ENCODE results near the gene DNAI7. TPM values are rescaled to one million over a fixed set of nuclear protein-coding genes. Genes with fewer than 3 reads are reported as not detected.

Gene DNAI7
- total RNA-seq, 1 donor = 0.36 TPM

DNA sequence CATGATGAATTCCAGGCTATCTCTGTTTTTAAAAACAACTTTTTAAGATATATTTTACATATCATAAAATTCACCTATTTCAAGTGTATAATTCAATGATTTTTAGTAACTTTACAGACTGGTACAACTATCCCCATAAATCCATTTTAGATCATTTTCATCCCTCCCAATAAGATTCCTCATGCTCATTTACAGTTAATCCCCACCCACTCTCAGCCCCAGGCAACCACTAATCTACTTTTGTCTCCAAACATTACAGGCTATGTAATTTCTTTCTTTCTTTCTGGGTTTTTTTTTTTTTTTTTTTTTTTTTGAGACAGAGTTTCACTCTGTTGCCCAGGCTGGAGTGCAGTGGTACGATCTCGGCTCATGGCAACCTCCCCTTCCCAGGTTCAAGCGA, 81.3 kb downstream of the DNAI7 start:
- TF ChIP-seq CTCF (IDR thresholded peaks at IDR 0.05; ENCODE audit: extremely low read depth, low read depth, low read length) = no peak
- H3K4me1 ChIP-seq (ENCODE audit: insufficient read depth, low read length) = no peaks in the 10 kb centered on the region
- H3K27ac ChIP-seq (ENCODE audit: low read depth, low read length) = no peak overlapping the region
- DNase-seq (ENCODE audit: insufficient read length, low spot score, missing footprints) = no peak
- no peaks in the 10 kb centered on the region for H3K79me2 ChIP-seq (ENCODE audit: insufficient read depth, low read length)
- H3K4me2 ChIP-seq (ENCODE audit: insufficient read depth, low read length) = no peak overlapping the region
- H3K27me3 ChIP-seq (ENCODE audit: insufficient read depth, low read length) = no peaks in the 10 kb centered on the region
- H2AFZ ChIP-seq (ENCODE audit: low read length) = no peak overlapping the region
- no peaks in the 10 kb centered on the region for H3K9me3 ChIP-seq (ENCODE audit: low read depth, low read length)
- H3K4me3 ChIP-seq (ENCODE audit: insufficient read depth, low read length) = no peak overlapping the region
- no peaks in the 10 kb centered on the region for H3K36me3 ChIP-seq (ENCODE audit: insufficient read depth, low read length)
- H4K20me1 ChIP-seq (ENCODE audit: insufficient read depth, low read length) = no peaks in the 10 kb centered on the region

DNA sequence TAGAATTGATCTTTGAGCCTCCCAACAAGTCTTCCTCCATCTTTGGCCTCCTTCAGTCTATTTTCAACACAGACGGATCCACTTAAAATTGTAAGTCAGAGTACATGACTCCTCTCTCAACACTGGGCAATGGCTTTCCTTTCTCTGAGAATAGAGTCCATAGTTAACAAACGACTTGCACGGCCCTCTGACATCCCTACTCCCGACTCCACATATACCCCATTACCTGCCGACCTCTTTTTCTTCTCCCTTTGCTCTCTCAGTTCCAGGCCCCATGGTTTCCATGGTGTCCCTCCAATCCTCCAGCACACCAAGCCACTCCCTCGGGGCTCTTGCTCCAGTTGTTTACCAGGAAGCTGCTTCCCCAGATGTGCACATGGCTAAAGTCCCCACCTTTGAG, 84.7 kb downstream of the DNAI7 start:
- no peak overlapping the region for H3K4me2 ChIP-seq (ENCODE audit: insufficient read depth, low read length)
- H3K27ac ChIP-seq (ENCODE audit: low read depth, low read length) = no peak overlapping the region
- no peaks in the 10 kb centered on the region for H3K27me3 ChIP-seq (ENCODE audit: insufficient read depth, low read length)
- H3K79me2 ChIP-seq (ENCODE audit: insufficient read depth, low read length) = no peaks in the 10 kb centered on the region
- no peak overlapping the region for H3K4me3 ChIP-seq (ENCODE audit: insufficient read depth, low read length)
- H3K36me3 ChIP-seq (ENCODE audit: insufficient read depth, low read length) = no peaks in the 10 kb centered on the region
- no peaks in the 10 kb centered on the region for H4K20me1 ChIP-seq (ENCODE audit: insufficient read depth, low read length)
- no peak for TF ChIP-seq CTCF (IDR thresholded peaks at IDR 0.05; ENCODE audit: extremely low read depth, low read depth, low read length)
- no peak overlapping the region for H2AFZ ChIP-seq (ENCODE audit: low read length)
- DNase-seq (ENCODE audit: insufficient read length, low spot score, missing footprints) = no peak
- H3K9me3 ChIP-seq (ENCODE audit: low read depth, low read length) = no peaks in the 10 kb centered on the region
- H3K4me1 ChIP-seq (ENCODE audit: insufficient read depth, low read length) = no peaks in the 10 kb centered on the region

DNA sequence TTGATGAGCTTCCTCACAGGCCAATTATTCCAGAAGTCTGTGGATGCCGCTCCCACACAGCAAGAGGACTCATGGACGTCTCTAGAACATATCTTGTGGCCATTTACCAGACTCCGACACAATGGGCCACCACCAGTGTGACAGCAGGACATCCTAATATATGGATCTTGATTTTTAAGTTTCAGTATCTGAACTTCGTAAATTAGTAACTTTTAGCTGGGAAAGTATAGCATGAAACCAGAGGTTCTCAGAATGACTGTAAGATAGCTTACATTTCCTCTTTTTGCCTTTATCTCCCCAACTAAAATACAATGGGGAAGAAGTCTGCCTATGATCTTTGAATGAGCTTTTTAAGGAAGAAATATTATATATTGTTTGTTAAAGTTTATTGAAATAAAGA, 87.0 kb downstream of the DNAI7 start:
- no peaks in the 10 kb centered on the region for H3K4me1 ChIP-seq (ENCODE audit: insufficient read depth, low read length)

GRCh38 chr12:25106818-25107217, 88.1 kb downstream of the DNAI7 start:
- no peak overlapping the region for H3K27ac ChIP-seq (ENCODE audit: low read depth, low read length)
- H3K4me3 ChIP-seq (ENCODE audit: insufficient read depth, low read length) = no peak overlapping the region
- DNase-seq (ENCODE audit: insufficient read length, low spot score, missing footprints) = no peak
- no peaks in the 10 kb centered on the region for H3K27me3 ChIP-seq (ENCODE audit: insufficient read depth, low read length)
- H3K79me2 ChIP-seq (ENCODE audit: insufficient read depth, low read length) = no peaks in the 10 kb centered on the region
- no peaks in the 10 kb centered on the region for H3K36me3 ChIP-seq (ENCODE audit: insufficient read depth, low read length)
- no peaks in the 10 kb centered on the region for H3K4me1 ChIP-seq (ENCODE audit: insufficient read depth, low read length)
- no peak overlapping the region for H3K4me2 ChIP-seq (ENCODE audit: insufficient read depth, low read length)
- no peak overlapping the region for H2AFZ ChIP-seq (ENCODE audit: low read length)
- no peaks in the 10 kb centered on the region for H4K20me1 ChIP-seq (ENCODE audit: insufficient read depth, low read length)
- no peaks in the 10 kb centered on the region for H3K9me3 ChIP-seq (ENCODE audit: low read depth, low read length)
- no peak for TF ChIP-seq CTCF (IDR thresholded peaks at IDR 0.05; ENCODE audit: extremely low read depth, low read depth, low read length)

More for the DNA sequence above, 87.0 kb downstream of the DNAI7 start:
- TF ChIP-seq CTCF (IDR thresholded peaks at IDR 0.05; ENCODE audit: extremely low read depth, low read depth, low read length) = no peak
- no peak overlapping the region for H3K4me3 ChIP-seq (ENCODE audit: insufficient read depth, low read length)
- no peak for DNase-seq (ENCODE audit: insufficient read length, low spot score, missing footprints)
- no peaks in the 10 kb centered on the region for H3K79me2 ChIP-seq (ENCODE audit: insufficient read depth, low read length)
- no peaks in the 10 kb centered on the region for H3K36me3 ChIP-seq (ENCODE audit: insufficient read depth, low read length)
- H2AFZ ChIP-seq (ENCODE audit: low read length) = no peak overlapping the region
- H3K4me2 ChIP-seq (ENCODE audit: insufficient read depth, low read length) = no peak overlapping the region
- H4K20me1 ChIP-seq (ENCODE audit: insufficient read depth, low read length) = no peaks in the 10 kb centered on the region
- no peak overlapping the region for H3K27ac ChIP-seq (ENCODE audit: low read depth, low read length)
- no peaks in the 10 kb centered on the region for H3K9me3 ChIP-seq (ENCODE audit: low read depth, low read length)
- H3K27me3 ChIP-seq (ENCODE audit: insufficient read depth, low read length) = no peaks in the 10 kb centered on the region

Data from osteoblast (primary cell).